ENCODE data around the gene DCLRE1A.

DNA sequence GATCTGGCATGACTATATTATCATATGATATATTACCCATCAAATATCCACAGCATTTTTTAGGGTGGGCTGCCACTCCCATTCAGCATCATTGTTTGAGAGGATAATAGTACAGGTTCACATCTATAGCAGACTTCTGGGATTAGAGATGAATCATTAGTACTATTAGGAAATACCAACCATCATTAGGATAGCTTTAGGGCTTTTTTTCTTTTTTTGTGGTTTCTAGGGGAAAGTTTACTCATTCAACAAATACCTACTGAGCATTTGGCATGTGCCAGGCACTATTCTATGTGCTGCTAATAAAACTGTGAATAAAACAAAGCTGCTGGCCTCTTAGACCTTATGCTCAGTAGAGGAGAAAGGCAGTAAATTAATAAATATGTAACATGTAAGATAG, 41.1 kb upstream of the DCLRE1A start:
- no peak for TF ChIP-seq CTCF (conservative IDR thresholded peaks at IDR 0.05; ENCODE audit: low read depth in 2 of 2)
- TF ChIP-seq EZH2 (IDR thresholded peaks at IDR 0.05; ENCODE audit: low read depth, unreplicated experiment), result no peak
- TF ChIP-seq REST (IDR thresholded peaks at IDR 0.05; ENCODE audit: unreplicated experiment), result no peak
- TF ChIP-seq POLR2AphosphoS5 (IDR thresholded peaks at IDR 0.05; ENCODE audit: low read depth), result no peak
- TF ChIP-seq JUNB (IDR thresholded peaks at IDR 0.05; ENCODE audit: unreplicated experiment), result no peak
- TF ChIP-seq EZH2phosphoT487 (IDR thresholded peaks at IDR 0.05; ENCODE audit: unreplicated experiment), result no peak
- TF ChIP-seq CREB1 (CRISPR knock-in tag; IDR thresholded peaks at IDR 0.05; ENCODE audit: low read depth), result no peak
- TF ChIP-seq ETS1 (IDR thresholded peaks at IDR 0.05), result no peak

All from GM23338 (cell line).